Loucy (cell line): Measurements from ENCODE around the gene C4orf36.
"Not testable (repeated sequence)": the region's sequence is repeated elsewhere in the genome, so short reads cannot be mapped to it uniquely, and the experiment has no call there.

ENCODE experiments used
- H2AFZ ChIP-seq: fragments of 200-600 bp; sonication (generic); 2 replicates; pipeline ENCODE4 v1.6.0; 2016; ENCODE audit warnings: antibody characterized with exemption, mild to moderate bottlenecking, low read length, moderate library complexity
- H3F3A ChIP-seq: fragments of 200-600 bp; 2 replicates; pipeline ENCODE4 v1.6.0; 2016; ENCODE audit warnings: antibody characterized with exemption, low read depth, mild to moderate bottlenecking
- H3K27me3 ChIP-seq: fragments of 200-600 bp; sonication (generic); 2 replicates; pipeline ENCODE4 v1.6.1; 2014; ENCODE audit warnings: low read length, mild to moderate bottlenecking; ENCODE audit not compliant: insufficient read depth, poor library complexity, severe bottlenecking
- H3K36me3 ChIP-seq: fragments of 200-600 bp; sonication (generic); 2 replicates; pipeline ENCODE4 v1.6.1; 2016; ENCODE audit warnings: low read length; ENCODE audit not compliant: insufficient read depth
- H3K4me1 ChIP-seq: fragments of 200-600 bp; sonication (generic); 2 replicates; pipeline ENCODE4 v1.5.1; 2014; ENCODE audit warnings: low read length, mild to moderate bottlenecking; ENCODE audit not compliant: insufficient read depth, poor library complexity, severe bottlenecking
- H3K4me2 ChIP-seq: fragments of 200-600 bp; sonication (generic); 2 replicates; pipeline ENCODE4 v1.6.0; 2014; ENCODE audit warnings: antibody characterized with exemption, low read length, low read depth, mild to moderate bottlenecking; ENCODE audit not compliant: poor library complexity, severe bottlenecking
- H3K4me3 ChIP-seq: fragments of 200-600 bp; sonication (generic); 2 replicates; pipeline ENCODE4 v1.5.1; 2014; ENCODE audit warnings: low read length, mild to moderate bottlenecking, mixed read lengths; ENCODE audit not compliant: poor library complexity, severe bottlenecking
- H3K79me2 ChIP-seq: fragments of 200-600 bp; sonication (generic); 2 replicates; pipeline ENCODE4 v1.6.1; 2014; ENCODE audit warnings: low read length; ENCODE audit not compliant: insufficient read depth
- H3K9ac ChIP-seq: fragments of 200-600 bp; sonication (generic); 2 replicates; pipeline ENCODE4 v1.6.0; 2014; ENCODE audit warnings: mild to moderate bottlenecking, low read depth, low read length, moderate library complexity; ENCODE audit not compliant: poor library complexity, severe bottlenecking
- H3K9me2 ChIP-seq: fragments of 200-600 bp; sonication (generic); replicated peaks from 2 replicates; pipeline ENCODE4 v1.6.1; 2016; ENCODE audit warnings: low read depth, low read length, mixed read lengths
- H3K9me3 ChIP-seq: fragments of 200-600 bp; sonication (generic); 2 replicates; pipeline ENCODE4 v1.6.1; 2014; ENCODE audit warnings: mild to moderate bottlenecking, antibody characterized with exemption, low read length, low read depth; ENCODE audit not compliant: insufficient read depth
- H4K20me1 ChIP-seq: fragments of 200-600 bp; sonication (generic); 2 replicates; pipeline ENCODE4 v1.6.0; 2014; ENCODE audit warnings: antibody characterized with exemption, low read length, mild to moderate bottlenecking; ENCODE audit not compliant: insufficient read depth, poor library complexity, severe bottlenecking
- CTCF ChIP-seq: fragments of 200-600 bp; sonication (generic); conservative IDR thresholded peaks from 2 replicates; pipeline ENCODE4 v1.5.1; 2014; ENCODE audit warnings: mild to moderate bottlenecking, antibody characterized with exemption, low read length
- EZH2phosphoT487 ChIP-seq: fragments of 200-600 bp; IDR thresholded peaks from 2 replicates; pipeline ENCODE4 v1.6.1; 2018; ENCODE audit warnings: antibody characterized with exemption, mild to moderate bottlenecking, moderate library complexity, borderline replicate concordance

Gene C4orf36

DNA sequence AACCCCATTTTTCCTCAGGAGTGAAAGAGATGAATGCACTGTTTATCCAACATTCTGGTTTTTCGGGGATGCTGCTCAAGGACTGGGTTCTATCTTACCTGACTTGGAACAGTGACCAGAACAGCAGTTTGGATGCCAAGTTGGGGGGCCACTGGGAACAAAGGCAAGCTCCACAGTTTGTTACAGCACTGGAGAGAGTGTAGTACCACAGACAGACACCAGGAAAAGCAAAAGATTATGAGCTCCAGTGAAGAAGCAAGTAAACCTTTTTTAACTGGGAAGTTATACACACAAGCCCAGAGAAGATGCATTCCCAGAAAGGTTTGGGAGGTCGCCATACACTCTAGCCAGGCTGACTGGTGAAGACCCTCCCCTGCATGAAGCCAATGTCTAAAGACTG, 13.6 kb downstream of the C4orf36 start:
- peaks cover 7% of the 10 kb centered on the region; the same call in 1 of the 2 replicates for H3K9me3 ChIP-seq
- no peaks in the 10 kb centered on the region for H3F3A ChIP-seq

GRCh38 chr4:86876894-86877685, 15.1 kb downstream of the C4orf36 start:
- H3K9me2 ChIP-seq = no peaks in the 10 kb centered on the region
- H2AFZ ChIP-seq = no peak overlapping the region
- no peak overlapping the region for H3K9ac ChIP-seq
- H3K4me1 ChIP-seq = no peaks in the 10 kb centered on the region
- H3K79me2 ChIP-seq = no peaks in the 10 kb centered on the region
- H3K27me3 ChIP-seq = no peaks in the 10 kb centered on the region
- no peaks in the 10 kb centered on the region for H3K36me3 ChIP-seq
- H3K4me3 ChIP-seq = no peak overlapping the region
- peaks cover 7% of the 10 kb centered on the region; the same call in 1 of the 2 replicates for H3K9me3 ChIP-seq
- H3K4me2 ChIP-seq = no peak overlapping the region
- no peaks in the 10 kb centered on the region for H3F3A ChIP-seq
- H4K20me1 ChIP-seq = no peaks in the 10 kb centered on the region
- TF ChIP-seq EZH2phosphoT487 = no peak

More for the DNA sequence above, 13.6 kb downstream of the C4orf36 start:
- Histone ChIP-seq H4K20me1 (no peaks in the 10 kb centered on the region), H3K4me1 (no peaks in the 10 kb centered on the region), H3K79me2 (no peaks in the 10 kb centered on the region), H3K4me3 (no peak overlapping the region), H2AFZ (no peak overlapping the region), H3K9me2 (no peaks in the 10 kb centered on the region), H3K4me2 (no peak overlapping the region), H3K27me3 (no peaks in the 10 kb centered on the region), H3K36me3 (no peaks in the 10 kb centered on the region), H3K9ac (no peak overlapping the region)
- TF ChIP-seq CTCF = no peak
- TF ChIP-seq EZH2phosphoT487 = no peak

GRCh38 chr4:86875436-86875835, 16.8 kb downstream of the C4orf36 start:
- not testable (repeated sequence) for H3K9ac ChIP-seq, H3K4me3 ChIP-seq, H3K27me3 ChIP-seq, H3K79me2 ChIP-seq, H4K20me1 ChIP-seq, H2AFZ ChIP-seq, H3K4me1 ChIP-seq, H3K9me2 ChIP-seq, H3K36me3 ChIP-seq, H3K4me2 ChIP-seq, H3K9me3 ChIP-seq, H3F3A ChIP-seq

GRCh38 chr4:86872135-86872534, 20.1 kb downstream of the C4orf36 start:
- no peaks in the 10 kb centered on the region for H3K9me3 ChIP-seq
- no peaks in the 10 kb centered on the region for H3K79me2 ChIP-seq
- no peak overlapping the region for H2AFZ ChIP-seq
- H3K9me2 ChIP-seq = no peaks in the 10 kb centered on the region
- no peak overlapping the region for H3K9ac ChIP-seq
- H3K4me3 ChIP-seq = no peak overlapping the region
- H3K4me2 ChIP-seq = no peak overlapping the region
- no peaks in the 10 kb centered on the region for H3K4me1 ChIP-seq
- TF ChIP-seq EZH2phosphoT487 (no peak), CTCF (no peak)
- H3K36me3 ChIP-seq = no peaks in the 10 kb centered on the region
- no peaks in the 10 kb centered on the region for H4K20me1 ChIP-seq
- no peaks in the 10 kb centered on the region for H3K27me3 ChIP-seq
- no peaks in the 10 kb centered on the region for H3F3A ChIP-seq
